ENCODE data around the gene CNDP1.

DNA sequence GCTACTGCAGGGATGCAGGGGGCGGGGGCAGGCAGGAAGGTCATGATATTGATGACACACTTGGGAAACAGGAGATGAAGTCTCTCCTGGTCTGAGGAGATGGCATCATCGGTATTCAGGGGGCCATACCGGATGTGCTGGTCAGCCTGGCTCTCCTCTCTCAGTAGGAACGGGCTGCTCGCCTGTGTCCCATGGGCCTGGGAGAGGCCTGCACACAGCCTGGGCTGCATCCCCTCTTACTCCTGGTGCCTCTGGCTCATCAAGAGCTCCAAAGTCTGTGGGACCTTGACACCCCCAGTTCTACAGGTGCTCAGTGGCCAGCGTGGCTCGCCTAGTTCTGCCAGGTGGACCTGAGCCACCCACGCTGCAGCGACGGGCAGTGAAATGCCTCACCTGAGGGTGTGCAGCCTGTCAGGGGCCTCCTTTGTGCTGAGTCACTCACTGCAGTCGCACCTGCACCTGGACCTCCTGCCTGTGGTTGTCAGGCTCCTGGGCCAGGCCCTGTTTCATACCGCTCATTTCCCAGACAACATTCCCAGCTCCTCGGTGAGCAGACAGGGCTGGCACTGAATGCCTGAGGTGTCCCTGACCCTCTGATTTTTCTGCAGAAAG lies 18.6 kb upstream of the CNDP1 start:
- TF ChIP-seq, protein P1, sequence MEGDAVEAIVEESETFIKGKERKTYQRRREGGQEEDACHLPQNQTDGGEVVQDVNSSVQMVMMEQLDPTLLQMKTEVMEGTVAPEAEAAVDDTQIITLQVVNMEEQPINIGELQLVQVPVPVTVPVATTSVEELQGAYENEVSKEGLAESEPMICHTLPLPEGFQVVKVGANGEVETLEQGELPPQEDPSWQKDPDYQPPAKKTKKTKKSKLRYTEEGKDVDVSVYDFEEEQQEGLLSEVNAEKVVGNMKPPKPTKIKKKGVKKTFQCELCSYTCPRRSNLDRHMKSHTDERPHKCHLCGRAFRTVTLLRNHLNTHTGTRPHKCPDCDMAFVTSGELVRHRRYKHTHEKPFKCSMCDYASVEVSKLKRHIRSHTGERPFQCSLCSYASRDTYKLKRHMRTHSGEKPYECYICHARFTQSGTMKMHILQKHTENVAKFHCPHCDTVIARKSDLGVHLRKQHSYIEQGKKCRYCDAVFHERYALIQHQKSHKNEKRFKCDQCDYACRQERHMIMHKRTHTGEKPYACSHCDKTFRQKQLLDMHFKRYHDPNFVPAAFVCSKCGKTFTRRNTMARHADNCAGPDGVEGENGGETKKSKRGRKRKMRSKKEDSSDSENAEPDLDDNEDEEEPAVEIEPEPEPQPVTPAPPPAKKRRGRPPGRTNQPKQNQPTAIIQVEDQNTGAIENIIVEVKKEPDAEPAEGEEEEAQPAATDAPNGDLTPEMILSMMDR (IDR thresholded peaks at IDR 0.05): no peak
- TF ChIP-seq POLR2A (IDR thresholded peaks at IDR 0.05): no peak

Measured in body of pancreas (tissue), 4 donors.